IMR-90 (cell line): ENCODE results near the gene PRKCE. TPM values are rescaled to one million over a fixed set of nuclear protein-coding genes. Genes with fewer than 3 reads are reported as not detected.

Experiments
- ATAC-seq: fragments of 200-7000 bp; cut with Tn5 transposase; 2 replicates; pipeline ENCODE4 v1.9.1; 2020; ENCODE audit warnings: low read depth, mild to moderate bottlenecking, moderate library complexity
- BruUV-seq: library from RNA; stranded (reverse); fragments of 400-500 nt; replicated peaks from 2 replicates; lab custom pipeline; 2021; lab: Mats Ljungman, UMichigan
- CTCF ChIA-PET: fragments of 300-600 bp; formaldehyde crosslinking; extraction: SDS; loops from one replicate; lab custom pipeline; 2021; ENCODE audit warnings: antibody characterized with exemption; lab: Yijun Ruan, JAX
- POLR2A ChIA-PET: fragments of 300-600 bp; sonication (Branson Sonifier 250); formaldehyde crosslinking; loops from one replicate; lab custom pipeline; 2022; ENCODE audit warnings: antibody characterized with exemption; ENCODE audit not compliant: unreplicated experiment; lab: Charles Lee
- DNase-seq: peaks from one replicate; pipeline ENCODE4 v3.0.0; 2013
- H2AFZ ChIP-seq: replicated peaks from 2 replicates; pipeline ENCODE3; 2013; ENCODE audit warnings: low read length, mild to moderate bottlenecking; ENCODE audit not compliant: poor library complexity
- H2AK5ac ChIP-seq: 2 replicates; pipeline ENCODE4 v1.6.1; 2013; ENCODE audit warnings: low read depth, low read length, inconsistent platforms
- H2AK9ac ChIP-seq: replicated peaks from 2 replicates; pipeline ENCODE3; 2013; ENCODE audit warnings: mild to moderate bottlenecking, low read depth, low read length, moderate library complexity; ENCODE audit not compliant: poor library complexity
- H2BK120ac ChIP-seq: 2 replicates; pipeline ENCODE4 v1.6.1; 2013; ENCODE audit warnings: low read depth, low read length, inconsistent platforms
- H2BK15ac ChIP-seq: 3 replicates; pipeline ENCODE4 v1.6.1; 2013; ENCODE audit warnings: low read depth, low read length, inconsistent platforms
- H2BK20ac ChIP-seq: 2 replicates; pipeline ENCODE4 v1.6.1; 2013; ENCODE audit warnings: low read depth, mild to moderate bottlenecking, inconsistent platforms, low read length, moderate library complexity
- H2BK5ac ChIP-seq: 2 replicates; pipeline ENCODE4 v1.6.1; 2013; ENCODE audit warnings: mild to moderate bottlenecking, low read depth, low read length, inconsistent platforms; ENCODE audit not compliant: poor library complexity, severe bottlenecking
- H3K14ac ChIP-seq: replicated peaks from 2 replicates; pipeline ENCODE4 v1.6.1; 2013; ENCODE audit warnings: low read depth, low read length, inconsistent platforms
- H3K18ac ChIP-seq: 2 replicates; pipeline ENCODE4 v1.6.1; 2013; ENCODE audit warnings: low read depth, low read length, control low read depth
- H3K23ac ChIP-seq: 2 replicates; pipeline ENCODE4 v1.6.1; 2013; ENCODE audit warnings: low read depth, low read length, inconsistent platforms
- H3K27ac ChIP-seq: 2 replicates; pipeline ENCODE4 v1.5.1; 2013; ENCODE audit warnings: mild to moderate bottlenecking, control low read depth, low read length; ENCODE audit not compliant: insufficient read depth
- H3K27me3 ChIP-seq: 2 replicates; pipeline ENCODE4 v1.6.1; 2013; ENCODE audit warnings: low read length; ENCODE audit not compliant: control insufficient read depth, insufficient read depth
- H3K36me3 ChIP-seq: 2 replicates; pipeline ENCODE4 v1.6.1; 2013; ENCODE audit warnings: low read length, mixed read lengths; ENCODE audit not compliant: control insufficient read depth, insufficient read depth
- H3K4ac ChIP-seq: 2 replicates; pipeline ENCODE4 v1.6.1; 2013; ENCODE audit warnings: low read depth, low read length, inconsistent platforms
- H3K4me1 ChIP-seq: 2 replicates; pipeline ENCODE4 v1.6.1; 2013; ENCODE audit warnings: low read length, mixed read lengths; ENCODE audit not compliant: control insufficient read depth, insufficient read depth
- H3K4me2 ChIP-seq: 2 replicates; pipeline ENCODE4 v1.6.1; 2013; ENCODE audit warnings: low read depth, mild to moderate bottlenecking, control low read depth, low read length, moderate library complexity
- H3K4me3 ChIP-seq: 2 replicates; pipeline ENCODE4 v1.5.1; 2013; ENCODE audit warnings: low read depth, mild to moderate bottlenecking, control low read depth, low read length, moderate library complexity; ENCODE audit not compliant: insufficient read depth
- H3K56ac ChIP-seq: 2 replicates; pipeline ENCODE4 v1.6.1; 2013; ENCODE audit warnings: low read length, inconsistent platforms; ENCODE audit not compliant: insufficient read depth; ENCODE audit errors: extremely low read depth
- H3K79me1 ChIP-seq, 2 experiments: 2 replicates each; pipeline ENCODE4 v1.6.1; 2013; ENCODE audit warnings: low read length in 2 of 2, inconsistent platforms in 1 of 2, low read depth in 1 of 2
- H3K9ac ChIP-seq: 2 replicates; pipeline ENCODE4 v1.6.1; 2013; ENCODE audit warnings: low read depth, low read length, control low read depth
- H3K9me1 ChIP-seq: 2 replicates; pipeline ENCODE4 v1.6.1; 2013; ENCODE audit warnings: low read length, inconsistent platforms; ENCODE audit not compliant: insufficient read depth
- H3K9me3 ChIP-seq: 2 replicates; pipeline ENCODE4 v1.6.1; 2013; ENCODE audit warnings: low read length; ENCODE audit not compliant: control insufficient read depth, insufficient read depth
- H4K20me1 ChIP-seq: 2 replicates; pipeline ENCODE4 v1.6.1; 2013; ENCODE audit warnings: low read length, inconsistent platforms; ENCODE audit not compliant: insufficient read depth
- H4K5ac ChIP-seq: 2 replicates; pipeline ENCODE4 v1.6.1; 2013; ENCODE audit warnings: mild to moderate bottlenecking, low read depth, low read length, control low read depth
- H4K8ac ChIP-seq, 2 experiments: 2 replicates each; pipeline ENCODE4 v1.6.1; 2013; ENCODE audit warnings: low read depth in 2 of 2, low read length in 2 of 2, control low read depth in 1 of 2, inconsistent platforms in 1 of 2
- H4K91ac ChIP-seq: 2 replicates; pipeline ENCODE4 v1.6.1; 2013; ENCODE audit warnings: low read depth, low read length, inconsistent platforms; ENCODE audit not compliant: insufficient read depth
- CHD1 ChIP-seq: IDR thresholded peaks from 2 replicates; pipeline ENCODE4 v1.6.1; 2012; ENCODE audit warnings: low read depth, low read length, improper control_type of control experiment
- FOS ChIP-seq: fragments of 150-350 bp; IDR thresholded peaks from 2 replicates; pipeline ENCODE4 v1.6.1; 2016; ENCODE audit warnings: low read depth, low read length
- MAFK ChIP-seq: IDR thresholded peaks from 2 replicates; pipeline ENCODE4 v1.6.1; 2012; ENCODE audit warnings: low read depth, low read length, improper control_type of control experiment
- MAZ ChIP-seq: IDR thresholded peaks from 2 replicates; pipeline ENCODE4 v1.6.1; 2012; ENCODE audit warnings: low read depth, mild to moderate bottlenecking, low read length, improper control_type of control experiment, moderate library complexity, borderline replicate concordance
- NFE2L2 ChIP-seq: fragments of 150-350 bp; IDR thresholded peaks from 2 replicates; pipeline ENCODE4 v1.6.1; 2016; ENCODE audit warnings: low read depth, mild to moderate bottlenecking, low read length
- RAD21 ChIP-seq: IDR thresholded peaks from 2 replicates; pipeline ENCODE4 v1.6.1; 2012; ENCODE audit warnings: low read length, improper control_type of control experiment
- RCOR1 ChIP-seq: IDR thresholded peaks from 2 replicates; pipeline ENCODE4 v1.6.1; 2012; ENCODE audit warnings: mild to moderate bottlenecking, low read length, improper control_type of control experiment; ENCODE audit not compliant: insufficient replicate concordance
- RFX5 ChIP-seq: IDR thresholded peaks from 2 replicates; pipeline ENCODE4 v1.8.0; 2012; ENCODE audit warnings: low read depth, mild to moderate bottlenecking, low read length, moderate library complexity
- SMC3 ChIP-seq: fragments of 150-350 bp; IDR thresholded peaks from 2 replicates; pipeline ENCODE4 v1.6.1; 2016; ENCODE audit warnings: low read depth, mild to moderate bottlenecking, antibody characterized with exemption, low read length, moderate library complexity
- WGBS, 2 experiments: methylation state at CpG; one replicate each; pipeline versions ENCODE4 v1.1.5 to v1.1.7; 2013; ENCODE audit warnings: missing lambda C conversion rate in 2 of 2; ENCODE audit not compliant: insufficient read length in 1 of 2; ENCODE audit errors: extremely low coverage in 2 of 2; 5-methylcytosine and 5-hydroxymethylcytosine counted together
- dilution Hi-C: fragments of 300-500 bp; cut with HindIII; formaldehyde crosslinking; loops from one replicate; pipeline ENCODE4 v1.14.3; 2018; ENCODE audit warnings: low sequenced_read_pairs; ENCODE audit not compliant: unreplicated experiment
- in situ Hi-C: fragments of 300-500 bp; cut with MboI; formaldehyde crosslinking; loops from 3 replicates; pipeline ENCODE4 v1.14.3; 2019; ENCODE audit warnings: low sequenced_read_pairs, inconsistent platforms, mixed read lengths
- intact Hi-C: fragments of 100-400 bp; cut with micrococcal nuclease; formaldehyde crosslinking; loops from 2 replicates; pipeline ENCODE4 v1.10.0; 2022
- polyA plus RNA-seq, 3 experiments: library from polyadenylated mRNA; depleted of rRNA; stranded (reverse); fragments of >200 nt; gene quantifications; 2 replicates each; pipeline ENCODE4 v1.2.3, GENCODE V29; 2012; ENCODE audit warnings: low replicate concordance in 1 of 3
- total RNA-seq: library from RNA; depleted of rRNA; stranded (reverse); fragments of >200 nt; gene quantifications from 2 replicates; pipeline ENCODE4 v1.2.3, GENCODE V29; 2012
- TF ChIP-seq, protein P1 (sequence below): conservative IDR thresholded peaks from 2 replicates; pipeline ENCODE4 v1.5.1; 2012; ENCODE audit warnings: mild to moderate bottlenecking, low read depth, low read length, improper control_type of control experiment
- TF ChIP-seq, protein P2 (sequence below): fragments of 150-350 bp; IDR thresholded peaks from 2 replicates; pipeline ENCODE4 v1.6.1; 2017; ENCODE audit warnings: mild to moderate bottlenecking, antibody characterized with exemption, low read length, low read depth

Gene PRKCE
- total and polyA plus RNA-seq, 2 of the 4 experiments (the other 2 are of a cell fraction), result 8.1 to 32.4 TPM

DNA sequence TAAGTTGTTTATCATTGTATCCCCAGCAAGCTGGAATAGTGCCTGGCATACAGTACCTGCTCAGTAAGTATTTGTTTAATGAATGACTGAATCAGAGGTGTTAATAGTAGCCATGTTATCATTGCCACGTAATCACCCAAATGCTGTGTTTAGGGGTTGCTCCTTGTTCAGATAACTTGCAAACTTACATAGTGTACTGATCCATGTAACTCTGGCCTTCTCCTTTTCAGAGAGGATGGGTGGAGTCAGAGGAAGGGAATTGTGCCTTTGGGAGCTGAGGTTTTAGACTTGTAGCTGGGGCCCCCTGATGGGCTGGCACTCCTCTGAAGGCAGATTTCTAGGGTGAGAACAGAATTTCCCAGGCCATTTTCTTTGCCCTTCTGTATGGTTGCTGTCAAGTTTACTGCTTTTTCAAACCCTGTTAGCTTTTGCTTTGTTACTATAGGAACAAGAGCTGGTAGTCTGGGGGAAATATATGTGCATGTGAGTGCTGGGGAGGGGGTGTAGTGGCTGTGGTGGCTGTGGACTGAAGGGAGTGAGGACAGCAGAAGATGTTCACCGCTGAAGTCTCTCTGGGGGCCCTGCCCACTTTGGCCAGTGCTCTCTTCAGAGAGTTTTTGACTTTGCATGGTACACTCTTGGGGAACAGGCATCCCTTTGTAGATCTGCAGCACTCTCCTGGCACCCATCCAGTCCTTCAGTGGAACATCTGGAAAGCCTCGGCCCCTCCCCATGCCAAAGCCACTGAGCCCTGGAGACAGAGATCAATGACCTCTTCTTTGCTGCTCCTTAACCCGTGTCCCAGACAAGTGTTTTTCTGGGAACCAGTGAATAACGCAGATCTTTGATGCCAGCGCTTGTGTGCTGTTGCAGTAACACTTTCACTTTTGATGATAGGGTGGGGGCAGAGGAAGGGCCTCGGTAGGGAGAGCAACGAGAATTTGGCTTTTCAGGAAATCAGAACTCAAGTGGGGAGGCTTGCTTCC lies 209.0 kb downstream of the PRKCE start:
- 0% methylated on average over 5 of the region's 8 CpGs; no CpG with 5 or more reads in 1 of the 2 experiments for WGBS, 2 experiments
- POLR2A ChIA-PET, result no interaction called here
- Histone ChIP-seq H3K4ac (0 out of 2 replicates have a peak overlapping the region, but pooled peaks have one; percentile 19), H2AK9ac (peak overlapping the region; percentile 17), H3K9ac (peak overlapping the region; percentile 72), H3K79me1 (peaks cover 0 to 3% of the 10 kb centered on the region in 2 experiments; a peak in 2 of 4 replicates), H3K4me3 (peak overlapping the region; percentile 20), H3K9me1 (0 out of 2 replicates have a peak, but pooled peaks cover 3% of the 10 kb centered on the region), H2AK5ac (no peak overlapping the region), H3K14ac (peak overlapping the region; percentile 5), H2BK15ac (no peak overlapping the region), H3K56ac (no peak overlapping the region), H3K36me3 (no peaks in the 10 kb centered on the region), H3K27me3 (no peaks in the 10 kb centered on the region), H3K23ac (peak overlapping the region; percentile 11), H4K91ac (no peak overlapping the region; the same call in 1 of the 2 replicates), H4K5ac (no peak overlapping the region; the same call in 1 of the 2 replicates), H4K8ac (peak overlapping the region; percentile 32 to 34; a peak in 1 of 4 replicates), H2AFZ (peak overlapping the region; percentile 69), H4K20me1 (no peaks in the 10 kb centered on the region), H3K4me1 (peaks cover 3% of the 10 kb centered on the region; the same call in 1 of the 2 replicates), H3K27ac (peak overlapping the region; percentile 37; the same call in 1 of the 2 replicates), H2BK20ac (no peak overlapping the region), H2BK120ac (no peak overlapping the region), H3K9me3 (no peaks in the 10 kb centered on the region), H3K4me2 (peak overlapping the region; percentile 91), H3K18ac (peak overlapping the region; percentile 14), H2BK5ac (no peak overlapping the region)
- TF ChIP-seq RFX5 (no peak), CHD1 (no peak), RAD21 (no peak), SMC3 (no peak), NFE2L2 (no peak), FOS (no peak), MAFK (no peak), MAZ (no peak; the same call in 1 of the 2 replicates), RCOR1 (no peak)
- TF ChIP-seq, protein P1, sequence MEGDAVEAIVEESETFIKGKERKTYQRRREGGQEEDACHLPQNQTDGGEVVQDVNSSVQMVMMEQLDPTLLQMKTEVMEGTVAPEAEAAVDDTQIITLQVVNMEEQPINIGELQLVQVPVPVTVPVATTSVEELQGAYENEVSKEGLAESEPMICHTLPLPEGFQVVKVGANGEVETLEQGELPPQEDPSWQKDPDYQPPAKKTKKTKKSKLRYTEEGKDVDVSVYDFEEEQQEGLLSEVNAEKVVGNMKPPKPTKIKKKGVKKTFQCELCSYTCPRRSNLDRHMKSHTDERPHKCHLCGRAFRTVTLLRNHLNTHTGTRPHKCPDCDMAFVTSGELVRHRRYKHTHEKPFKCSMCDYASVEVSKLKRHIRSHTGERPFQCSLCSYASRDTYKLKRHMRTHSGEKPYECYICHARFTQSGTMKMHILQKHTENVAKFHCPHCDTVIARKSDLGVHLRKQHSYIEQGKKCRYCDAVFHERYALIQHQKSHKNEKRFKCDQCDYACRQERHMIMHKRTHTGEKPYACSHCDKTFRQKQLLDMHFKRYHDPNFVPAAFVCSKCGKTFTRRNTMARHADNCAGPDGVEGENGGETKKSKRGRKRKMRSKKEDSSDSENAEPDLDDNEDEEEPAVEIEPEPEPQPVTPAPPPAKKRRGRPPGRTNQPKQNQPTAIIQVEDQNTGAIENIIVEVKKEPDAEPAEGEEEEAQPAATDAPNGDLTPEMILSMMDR, result no peak
- TF ChIP-seq, protein P2, sequence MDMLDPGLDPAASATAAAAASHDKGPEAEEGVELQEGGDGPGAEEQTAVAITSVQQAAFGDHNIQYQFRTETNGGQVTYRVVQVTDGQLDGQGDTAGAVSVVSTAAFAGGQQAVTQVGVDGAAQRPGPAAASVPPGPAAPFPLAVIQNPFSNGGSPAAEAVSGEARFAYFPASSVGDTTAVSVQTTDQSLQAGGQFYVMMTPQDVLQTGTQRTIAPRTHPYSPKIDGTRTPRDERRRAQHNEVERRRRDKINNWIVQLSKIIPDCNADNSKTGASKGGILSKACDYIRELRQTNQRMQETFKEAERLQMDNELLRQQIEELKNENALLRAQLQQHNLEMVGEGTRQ, result no peak
- peak; percentile 38 for DNase-seq
- dilution Hi-C loops, result no loop called here
- in situ Hi-C loops, result no loop called here
- intact Hi-C loops, result loop anchor here (5.0 kb wide), 1 partner anchor 77 kb away; no protein-coding TSS in a partner anchor
- BruUV-seq, result no TSS peak
- CTCF ChIA-PET, result no interaction called here
- peak; percentile 79 for ATAC-seq
